ENCODE data around the gene PLVAP.

DNA sequence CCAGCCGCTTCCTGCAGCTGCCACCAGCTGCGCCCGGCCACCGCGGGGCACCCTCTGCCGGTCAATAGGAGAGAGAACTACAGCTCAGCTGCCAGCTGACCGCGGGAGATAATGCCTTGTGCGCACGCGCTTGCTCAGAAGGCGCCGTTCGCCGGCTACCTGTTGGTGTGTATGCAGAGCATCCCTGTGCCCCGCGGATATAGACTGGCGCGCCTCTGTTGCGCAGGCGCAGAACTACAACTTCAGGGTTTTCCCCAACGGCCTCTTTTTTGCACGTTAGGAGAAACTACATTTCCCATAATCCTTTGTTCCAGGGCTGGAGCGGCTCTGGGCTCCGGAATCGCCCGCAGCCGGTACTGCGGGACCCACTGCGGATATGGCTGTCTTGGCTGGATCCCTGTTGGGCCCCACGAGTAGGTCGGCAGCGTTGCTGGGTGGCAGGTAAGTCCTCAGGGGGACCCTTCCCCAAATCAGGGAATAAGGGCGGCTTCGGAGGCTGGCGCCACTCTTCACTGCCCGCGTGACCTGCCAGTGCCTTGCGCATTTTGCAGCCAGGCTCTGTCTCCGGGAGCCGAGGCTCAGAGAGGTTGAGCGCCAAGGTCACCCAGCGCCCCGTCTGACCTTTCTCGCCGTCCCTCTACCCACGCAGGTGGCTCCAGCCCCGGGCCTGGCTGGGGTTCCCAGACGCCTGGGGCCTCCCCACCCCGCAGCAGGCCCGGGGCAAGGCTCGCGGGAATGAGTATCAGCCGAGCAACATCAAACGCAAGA, 71.4 kb downstream of the PLVAP start, which contains the start of gene MRPL34:
- TF ChIP-seq, protein P1, sequence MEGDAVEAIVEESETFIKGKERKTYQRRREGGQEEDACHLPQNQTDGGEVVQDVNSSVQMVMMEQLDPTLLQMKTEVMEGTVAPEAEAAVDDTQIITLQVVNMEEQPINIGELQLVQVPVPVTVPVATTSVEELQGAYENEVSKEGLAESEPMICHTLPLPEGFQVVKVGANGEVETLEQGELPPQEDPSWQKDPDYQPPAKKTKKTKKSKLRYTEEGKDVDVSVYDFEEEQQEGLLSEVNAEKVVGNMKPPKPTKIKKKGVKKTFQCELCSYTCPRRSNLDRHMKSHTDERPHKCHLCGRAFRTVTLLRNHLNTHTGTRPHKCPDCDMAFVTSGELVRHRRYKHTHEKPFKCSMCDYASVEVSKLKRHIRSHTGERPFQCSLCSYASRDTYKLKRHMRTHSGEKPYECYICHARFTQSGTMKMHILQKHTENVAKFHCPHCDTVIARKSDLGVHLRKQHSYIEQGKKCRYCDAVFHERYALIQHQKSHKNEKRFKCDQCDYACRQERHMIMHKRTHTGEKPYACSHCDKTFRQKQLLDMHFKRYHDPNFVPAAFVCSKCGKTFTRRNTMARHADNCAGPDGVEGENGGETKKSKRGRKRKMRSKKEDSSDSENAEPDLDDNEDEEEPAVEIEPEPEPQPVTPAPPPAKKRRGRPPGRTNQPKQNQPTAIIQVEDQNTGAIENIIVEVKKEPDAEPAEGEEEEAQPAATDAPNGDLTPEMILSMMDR (IDR thresholded peaks at IDR 0.05): peak; percentile 58 to 94 (median 89)
- peak; percentile 55 to 81 for TF ChIP-seq POLR2A (IDR thresholded peaks at IDR 0.05)
